Measurements from ENCODE around the gene CDK5RAP2.
"Not testable (repeated sequence)": the region's sequence is repeated elsewhere in the genome, so short reads cannot be mapped to it uniquely, and the experiment has no call there.

The CDK5RAP2 gene

DNA sequence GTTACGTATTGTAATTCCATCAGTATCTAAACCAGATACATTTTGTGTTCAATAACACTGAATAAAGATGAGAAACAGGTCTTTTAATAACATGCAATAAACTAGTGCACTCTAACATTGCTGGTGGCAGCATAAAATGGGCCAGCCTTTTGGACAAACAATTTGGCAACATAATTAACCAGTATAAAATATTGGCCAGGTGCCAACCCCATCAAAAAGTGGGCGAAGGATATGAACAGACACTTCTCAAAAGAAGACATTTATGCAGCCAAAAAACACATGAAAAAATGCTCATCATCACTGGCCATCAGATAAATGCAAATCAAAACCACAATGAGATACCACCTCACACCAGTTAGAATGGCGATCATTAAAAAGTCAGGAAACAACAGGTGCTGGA lies 64.5 kb downstream of the CDK5RAP2 start:
- not testable (repeated sequence) for ATAC-seq, DNase-seq, H3K27ac Mint-ChIP-seq, H3K4me1 Mint-ChIP-seq, H3K4me3 Mint-ChIP-seq, H3K27me3 Mint-ChIP-seq, H3K9me3 Mint-ChIP-seq

DNA sequence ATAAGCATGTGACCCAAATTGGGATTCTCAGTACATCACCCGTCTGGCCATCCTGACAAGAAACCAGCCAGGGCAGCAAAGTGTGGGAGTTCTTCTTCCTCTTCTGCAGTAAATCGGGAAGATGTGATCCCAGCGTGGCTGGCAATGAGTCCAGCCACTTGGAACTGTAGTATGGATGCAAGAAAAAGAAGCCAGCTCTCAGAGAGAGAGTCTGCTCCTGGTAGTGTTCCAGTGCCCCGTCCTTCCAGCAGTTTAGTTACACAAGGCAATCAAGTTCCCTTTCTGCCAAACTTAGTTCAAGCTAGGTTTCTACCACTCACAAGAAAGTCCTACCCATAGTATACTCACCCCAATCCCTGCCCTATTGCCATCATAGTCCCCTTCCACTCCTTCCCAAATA lies 65.6 kb downstream of the CDK5RAP2 start:
- ATAC-seq (no peak), DNase-seq (no peak)
- Mint-ChIP-seq H3K4me3 (no peak overlapping the region), H3K4me1 (no peaks in the 10 kb centered on the region), H3K9me3 (no peaks in the 10 kb centered on the region), H3K27ac (no peak overlapping the region), H3K27me3 (no peaks in the 10 kb centered on the region)

DNA sequence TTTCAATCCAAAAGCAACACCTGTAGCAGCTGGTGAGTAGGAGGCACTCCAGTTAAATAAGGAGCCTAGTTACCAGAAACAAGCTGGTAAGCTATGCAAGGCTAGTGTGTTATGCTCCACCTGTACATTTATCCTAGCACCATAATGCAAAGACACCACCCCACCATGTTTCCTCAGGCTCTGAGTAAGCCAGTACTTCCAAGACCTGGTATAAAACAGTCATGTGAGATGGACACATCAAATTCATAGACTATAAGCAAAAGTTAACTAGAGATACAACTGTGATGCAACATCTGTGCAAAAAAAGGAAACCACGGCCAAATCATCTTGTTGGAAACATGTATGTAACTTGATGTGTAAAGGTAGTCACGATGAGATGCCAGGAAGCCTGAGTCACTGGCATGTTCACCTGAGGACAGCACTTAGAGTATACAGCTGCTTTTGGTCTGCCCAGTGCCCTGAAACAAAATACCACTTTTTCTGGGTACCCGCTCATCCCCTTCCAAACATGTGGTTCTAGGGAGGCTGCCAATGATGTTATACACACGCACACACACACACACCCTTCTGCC lies 66.1 kb downstream of the CDK5RAP2 start:
- no peaks in the 10 kb centered on the region for H3K4me1 Mint-ChIP-seq
- ATAC-seq: peak; percentile 23
- H3K4me3 Mint-ChIP-seq: no peak overlapping the region
- H3K27me3 Mint-ChIP-seq: no peaks in the 10 kb centered on the region
- no peaks in the 10 kb centered on the region for H3K9me3 Mint-ChIP-seq
- no peak for DNase-seq
- H3K27ac Mint-ChIP-seq: no peak overlapping the region

DNA sequence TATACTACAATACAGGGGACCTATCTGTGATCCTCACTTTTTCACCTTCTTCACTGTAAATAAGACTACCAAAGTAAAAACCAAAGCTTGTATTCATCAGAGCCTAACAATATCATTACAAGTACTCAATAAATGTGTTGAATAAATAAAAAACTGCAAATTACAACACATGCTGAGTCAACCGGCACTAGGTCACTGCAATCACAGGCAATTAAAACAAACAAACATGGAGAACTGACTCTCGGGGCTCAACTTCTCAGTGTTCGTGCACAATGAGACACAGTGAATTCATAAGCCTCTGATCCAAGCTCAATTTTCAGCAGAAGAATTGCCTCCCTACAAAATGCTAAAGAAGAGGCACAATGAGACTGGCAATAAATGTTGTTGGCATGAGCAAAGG lies 69.2 kb downstream of the CDK5RAP2 start:
- Mint-ChIP-seq H3K4me3 (no peak overlapping the region), H3K9me3 (peaks cover 0 to 8% of the 10 kb centered on the region in 2 donors), H3K27ac (no peak overlapping the region), H3K4me1 (peaks cover under 1% of the 10 kb centered on the region), H3K27me3 (no peaks in the 10 kb centered on the region)
- ATAC-seq (no peak), DNase-seq (no peak)

DNA sequence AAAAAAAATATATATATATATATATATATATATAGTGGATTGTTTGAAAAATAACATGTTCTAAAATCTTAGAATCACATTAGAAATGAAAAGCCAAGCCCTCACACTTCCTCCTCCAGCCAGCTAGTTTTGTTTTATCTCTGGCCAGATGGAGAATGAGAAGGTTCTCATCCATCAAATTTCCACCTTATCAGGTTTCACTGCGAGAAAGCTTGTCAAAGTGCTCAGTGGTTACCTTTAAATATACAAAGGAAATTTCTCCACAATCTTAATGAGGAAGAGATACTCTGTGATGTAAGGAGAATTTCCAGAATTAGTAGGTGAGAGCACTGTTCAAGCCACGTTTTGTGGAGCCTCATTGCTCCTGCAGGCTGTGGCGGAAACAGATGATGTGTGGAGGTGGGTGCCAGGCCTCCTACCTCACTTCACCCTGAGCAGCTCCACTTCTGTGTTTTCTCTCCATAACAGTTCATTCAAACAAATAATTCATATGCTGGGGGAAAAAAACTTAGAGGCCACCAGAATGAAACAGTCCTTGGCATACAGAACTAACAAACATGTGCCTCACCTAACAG lies 71.9 kb downstream of the CDK5RAP2 start:
- H3K4me1 Mint-ChIP-seq: peaks cover 8% of the 10 kb centered on the region
- no peak overlapping the region for H3K4me3 Mint-ChIP-seq
- H3K9me3 Mint-ChIP-seq: peaks cover 0 to 8% of the 10 kb centered on the region in 2 donors
- ATAC-seq (no peak), DNase-seq (no peak)
- H3K27me3 Mint-ChIP-seq: no peaks in the 10 kb centered on the region
- no peak overlapping the region for H3K27ac Mint-ChIP-seq

DNA sequence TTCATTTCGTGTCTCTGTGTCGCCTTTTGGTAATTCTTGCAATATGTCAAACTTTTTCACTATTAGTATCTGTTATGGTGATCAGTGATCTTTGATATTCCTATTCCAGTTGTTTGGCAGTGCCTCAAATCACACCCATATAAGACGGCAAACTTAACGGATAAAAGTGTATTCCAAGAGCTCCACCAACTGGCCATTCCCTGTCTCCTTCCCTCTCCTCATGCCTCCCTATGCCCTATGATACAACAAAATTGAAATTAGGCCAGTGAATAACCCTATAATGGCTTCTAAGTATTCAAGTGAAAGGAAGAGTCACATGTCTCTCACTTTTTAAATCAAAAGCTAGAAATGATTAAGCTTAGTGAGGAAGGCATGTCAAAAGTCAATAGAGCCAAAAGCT lies 74.8 kb downstream of the CDK5RAP2 start:
- no peak for DNase-seq
- H3K9me3 Mint-ChIP-seq: peaks cover 0 to 8% of the 10 kb centered on the region in 2 donors
- peaks cover 8% of the 10 kb centered on the region for H3K4me1 Mint-ChIP-seq
- no peak overlapping the region for H3K4me3 Mint-ChIP-seq
- H3K27me3 Mint-ChIP-seq: no peaks in the 10 kb centered on the region
- no peak overlapping the region for H3K27ac Mint-ChIP-seq
- ATAC-seq: no peak

DNA sequence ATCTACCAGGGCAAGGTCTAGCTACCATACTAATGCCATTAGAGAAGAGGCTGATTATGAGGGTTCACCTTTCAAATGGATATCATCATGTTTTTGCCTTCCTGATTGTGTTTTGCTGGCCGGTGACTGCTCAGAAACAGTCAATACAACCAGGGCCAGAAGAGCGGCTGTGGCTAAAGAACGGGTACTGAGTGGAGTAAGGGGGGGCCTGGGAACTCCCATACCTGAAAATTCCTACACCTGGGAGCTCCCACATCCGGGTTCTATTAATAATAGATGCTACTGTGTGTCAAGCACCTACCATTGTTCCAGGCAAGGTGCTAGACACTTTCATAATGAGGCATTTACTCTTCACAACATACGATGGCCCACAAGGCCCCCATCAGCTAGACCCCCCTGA lies 79.2 kb downstream of the CDK5RAP2 start:
- Mint-ChIP-seq H3K9me3 (no peaks in the 10 kb centered on the region), H3K27me3 (no peaks in the 10 kb centered on the region), H3K4me3 (no peak overlapping the region), H3K4me1 (peaks cover 6% of the 10 kb centered on the region), H3K27ac (no peak overlapping the region)
- ATAC-seq (no peak), DNase-seq (no peak)

DNA sequence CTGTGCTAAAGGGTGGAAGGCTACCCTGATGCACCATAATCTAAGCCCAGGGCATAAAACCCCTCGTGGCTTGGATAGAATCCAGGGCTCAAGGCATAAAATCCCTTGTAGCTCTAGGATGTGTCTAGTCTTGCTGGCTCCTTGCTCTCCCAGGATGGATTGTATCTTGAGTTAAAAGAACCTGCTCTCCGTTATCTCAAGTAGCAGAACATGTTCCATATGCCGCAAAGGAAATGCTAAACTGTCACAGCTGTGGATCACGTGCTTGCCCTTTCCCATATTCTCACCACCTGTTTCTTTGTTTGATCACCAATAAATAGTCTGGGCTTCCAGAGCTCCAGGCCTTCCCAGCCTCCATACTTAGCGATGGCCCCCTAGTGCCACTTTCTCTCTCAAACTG lies 82.1 kb downstream of the CDK5RAP2 start:
- not testable (repeated sequence) for H3K4me3 Mint-ChIP-seq, H3K9me3 Mint-ChIP-seq, H3K4me1 Mint-ChIP-seq, ATAC-seq, H3K27me3 Mint-ChIP-seq, H3K27ac Mint-ChIP-seq, DNase-seq

DNA sequence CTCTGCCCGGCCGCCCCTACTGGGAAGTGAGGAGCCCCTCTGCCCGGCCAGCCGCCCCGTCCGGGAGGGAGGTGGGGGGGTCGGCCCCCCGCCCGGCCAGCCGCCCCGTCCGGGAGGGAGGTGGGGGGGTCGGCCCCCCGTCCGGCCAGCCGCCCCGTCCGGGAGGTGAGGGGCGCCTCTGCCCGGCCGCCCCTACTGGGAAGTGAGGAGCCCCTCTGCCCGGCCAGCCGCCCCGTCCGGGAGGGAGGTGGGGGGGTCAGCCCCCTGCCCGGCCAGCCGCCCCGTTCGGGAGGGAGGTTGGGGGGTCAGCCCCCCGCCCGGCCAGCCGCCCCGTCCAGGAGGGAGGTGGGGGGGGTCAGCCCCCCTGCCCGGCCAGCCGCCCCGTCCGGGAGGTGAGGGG lies 83.5 kb downstream of the CDK5RAP2 start:
- not testable (repeated sequence) for H3K9me3 Mint-ChIP-seq, H3K4me3 Mint-ChIP-seq, DNase-seq, ATAC-seq, H3K4me1 Mint-ChIP-seq, H3K27ac Mint-ChIP-seq, H3K27me3 Mint-ChIP-seq

DNA sequence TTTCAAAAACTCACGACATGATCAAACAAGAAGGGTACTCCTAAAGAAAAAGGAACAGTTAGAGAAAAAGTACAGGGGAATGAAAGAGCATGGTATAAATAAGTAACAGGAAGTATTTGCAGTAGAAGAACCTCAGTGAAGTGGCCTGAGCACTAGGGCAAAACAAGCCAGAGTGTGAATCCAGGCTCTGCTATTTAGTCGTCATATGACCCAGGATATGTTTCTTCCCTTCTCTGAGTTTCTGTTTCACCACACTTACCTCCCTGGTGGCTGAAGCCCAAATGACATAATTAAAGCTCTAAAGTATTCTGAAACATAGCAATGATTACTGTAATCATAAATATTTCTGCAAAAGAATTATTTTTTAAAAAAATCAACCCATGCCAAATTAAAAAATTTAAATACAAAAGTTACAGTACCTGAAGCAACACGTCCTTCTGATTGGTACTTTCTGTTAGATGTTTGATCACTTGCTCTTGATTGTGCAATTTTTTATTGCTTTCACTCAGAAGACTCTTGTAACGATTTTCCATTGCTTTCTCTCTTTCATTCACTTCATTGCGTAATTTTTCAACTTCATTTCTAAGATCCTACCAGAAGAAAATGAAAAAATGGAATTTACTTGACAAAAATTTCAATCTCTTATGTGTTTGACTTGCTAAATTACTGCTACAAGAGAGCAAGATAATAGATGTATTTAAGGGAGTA lies 88.9 kb downstream of the CDK5RAP2 start:
- ATAC-seq (no peak), DNase-seq (no peak)
- Mint-ChIP-seq H3K9me3 (peaks cover 4 to 7% of the 10 kb centered on the region in 2 donors), H3K27me3 (no peaks in the 10 kb centered on the region), H3K27ac (peak overlapping the region in 1 of 2 donors; percentile 17), H3K4me1 (no peaks in the 10 kb centered on the region), H3K4me3 (no peak overlapping the region)

DNA sequence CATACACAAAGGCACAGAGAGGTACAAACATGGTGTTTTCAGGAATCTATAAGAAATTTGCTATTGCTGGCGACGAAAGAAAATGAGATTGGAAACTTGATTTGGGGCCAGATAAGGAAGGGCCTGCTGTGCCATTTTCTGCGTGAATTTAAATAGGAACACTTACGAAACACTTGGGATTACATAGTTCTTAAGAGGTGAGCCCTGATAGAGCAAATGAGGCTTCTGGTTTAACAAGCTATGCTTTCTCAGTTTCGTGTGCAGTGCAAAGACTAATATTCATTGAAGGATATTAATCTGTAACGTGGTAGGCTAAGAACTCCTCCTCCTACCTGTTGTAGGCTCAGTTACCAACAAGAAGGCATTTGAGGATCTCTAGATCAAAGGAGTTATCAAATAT lies 93.1 kb downstream of the CDK5RAP2 start:
- no peak for ATAC-seq
- H3K4me1 Mint-ChIP-seq: no peaks in the 10 kb centered on the region
- no peaks in the 10 kb centered on the region for H3K27me3 Mint-ChIP-seq
- no peak overlapping the region for H3K4me3 Mint-ChIP-seq
- H3K9me3 Mint-ChIP-seq: no peaks in the 10 kb centered on the region
- no peak for DNase-seq
- H3K27ac Mint-ChIP-seq: no peak overlapping the region

DNA sequence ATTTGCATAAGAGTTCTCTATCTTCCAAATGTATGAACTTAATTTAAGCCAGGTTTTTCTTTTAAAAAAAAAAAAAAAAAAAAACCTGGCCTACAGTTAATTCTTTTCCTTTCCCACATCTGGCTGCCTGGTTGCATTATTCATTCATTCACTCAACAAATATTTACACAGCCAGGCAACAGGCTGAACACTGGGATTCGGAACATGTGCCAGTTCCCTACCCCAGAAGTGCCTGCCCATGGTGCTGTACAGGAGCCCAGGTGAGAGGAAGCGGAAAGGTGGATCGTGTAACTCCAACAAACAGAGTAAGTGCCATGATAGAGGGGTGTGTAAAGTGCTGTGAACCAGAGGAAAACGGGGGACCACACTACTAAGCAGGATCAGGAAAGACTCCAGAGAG lies 93.6 kb downstream of the CDK5RAP2 start:
- ATAC-seq (no peak), DNase-seq (no peak)
- no peak overlapping the region for H3K4me3 Mint-ChIP-seq
- H3K27me3 Mint-ChIP-seq: no peaks in the 10 kb centered on the region
- no peaks in the 10 kb centered on the region for H3K4me1 Mint-ChIP-seq
- H3K9me3 Mint-ChIP-seq: no peaks in the 10 kb centered on the region
- peak overlapping the region in 1 of 2 donors; percentile 63 for H3K27ac Mint-ChIP-seq

DNA sequence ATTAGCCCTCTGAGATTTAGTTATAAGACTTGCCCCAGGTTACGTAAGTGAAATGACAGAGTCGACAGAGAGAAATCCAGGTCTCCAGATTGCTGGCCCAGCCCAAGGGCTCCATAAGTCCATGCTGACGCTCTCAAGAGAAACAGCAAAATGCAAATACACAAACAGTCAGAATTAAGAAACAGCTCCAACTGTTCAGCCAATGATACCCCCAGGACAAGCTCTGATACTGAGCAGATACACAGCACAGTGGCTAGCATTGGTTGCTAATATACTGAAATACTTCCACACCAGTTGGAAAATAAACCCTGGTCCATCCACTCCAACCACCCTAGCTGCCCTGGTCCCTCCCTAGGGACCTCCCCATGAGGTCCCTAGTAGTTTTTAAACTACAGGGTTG lies 94.2 kb downstream of the CDK5RAP2 start:
- Mint-ChIP-seq H3K27me3 (no peaks in the 10 kb centered on the region), H3K27ac (no peak overlapping the region), H3K9me3 (no peaks in the 10 kb centered on the region), H3K4me1 (no peaks in the 10 kb centered on the region), H3K4me3 (no peak overlapping the region)
- DNase-seq: no peak
- no peak for ATAC-seq

DNA sequence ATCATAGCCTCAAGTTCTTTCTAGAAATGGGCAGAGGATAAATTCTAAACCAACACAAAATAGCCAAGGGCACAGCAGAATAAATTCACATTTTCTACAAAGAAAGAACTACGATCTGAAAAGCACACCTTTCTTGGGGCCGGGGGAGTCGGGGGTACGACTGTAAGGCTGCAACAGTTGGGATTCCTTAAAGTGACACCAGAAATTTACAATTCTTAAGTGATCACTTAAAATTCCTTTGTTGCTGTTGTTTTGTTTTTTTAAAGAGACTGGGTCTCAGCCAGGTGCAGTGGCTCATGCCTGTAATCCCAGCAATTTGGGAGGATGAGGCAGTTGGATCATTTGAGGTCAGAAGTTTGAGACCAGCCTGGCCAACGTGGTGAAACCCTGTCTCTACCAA lies 95.8 kb downstream of the CDK5RAP2 start:
- no peak overlapping the region for H3K27ac Mint-ChIP-seq
- no peaks in the 10 kb centered on the region for H3K9me3 Mint-ChIP-seq
- H3K4me3 Mint-ChIP-seq: no peak overlapping the region
- no peak for DNase-seq
- ATAC-seq: no peak
- H3K4me1 Mint-ChIP-seq: no peaks in the 10 kb centered on the region
- H3K27me3 Mint-ChIP-seq: no peaks in the 10 kb centered on the region

DNA sequence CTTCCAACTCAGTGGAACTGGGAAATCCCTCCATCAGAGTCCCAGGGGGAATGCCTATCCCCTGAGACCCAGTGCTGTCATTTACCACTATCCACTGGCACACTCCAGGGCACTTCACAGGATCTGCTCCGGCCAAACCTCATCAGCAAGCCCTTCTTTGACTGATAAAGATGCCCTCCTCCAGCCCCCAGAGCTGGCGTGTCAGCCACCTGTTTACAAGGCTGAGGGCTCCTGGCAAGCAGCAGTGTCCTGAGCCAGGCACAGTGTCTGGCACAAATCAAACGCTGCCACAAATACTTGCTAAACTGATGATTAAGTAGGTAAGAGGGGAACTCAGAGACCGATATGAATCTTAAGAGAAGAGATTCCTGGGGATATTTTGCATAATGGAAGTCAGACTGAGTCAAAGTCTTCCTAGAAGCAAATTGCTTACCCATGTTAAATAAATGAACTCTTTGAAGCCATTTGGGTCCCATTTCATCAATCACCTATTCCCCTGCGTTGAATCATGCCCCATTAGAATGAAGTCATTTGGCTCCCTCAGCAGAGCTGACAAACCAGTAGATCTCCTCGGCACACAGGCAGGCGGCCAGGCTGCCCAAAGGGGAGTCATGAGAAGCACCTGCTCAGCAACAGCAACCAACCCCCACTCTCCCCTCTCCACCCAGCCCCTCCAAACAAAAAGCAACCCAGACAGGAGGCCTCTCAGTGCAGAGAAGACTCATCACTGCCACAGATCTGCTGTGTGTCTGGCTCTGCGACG lies 97.4 kb downstream of the CDK5RAP2 start:
- Mint-ChIP-seq H3K27ac (peak overlapping the region in 1 of 2 donors; percentile 37), H3K4me1 (no peaks in the 10 kb centered on the region), H3K4me3 (no peak overlapping the region), H3K27me3 (no peaks in the 10 kb centered on the region), H3K9me3 (no peaks in the 10 kb centered on the region)
- no peak for DNase-seq
- ATAC-seq: no peak

DNA sequence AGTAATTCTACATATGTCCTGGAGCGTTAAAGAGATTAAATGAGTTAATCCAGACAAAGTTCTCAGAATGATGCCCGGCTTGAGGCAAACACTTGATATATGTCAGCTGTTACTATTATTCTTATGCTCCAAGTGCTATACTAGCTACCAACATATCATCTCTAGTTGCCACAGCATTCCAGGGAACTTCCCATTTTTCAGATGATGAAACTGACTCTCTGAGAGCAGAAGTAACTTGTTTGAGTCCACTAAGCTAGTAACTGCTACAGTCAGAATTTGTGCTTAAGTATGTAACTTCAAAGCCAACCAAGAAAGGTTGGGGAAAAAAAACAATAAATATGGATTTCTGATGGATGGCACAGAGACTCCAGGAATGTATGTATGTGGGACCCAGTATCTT lies 98.1 kb downstream of the CDK5RAP2 start:
- H3K27me3 Mint-ChIP-seq: no peaks in the 10 kb centered on the region
- peak overlapping the region in 1 of 2 donors; percentile 5 for H3K27ac Mint-ChIP-seq
- H3K4me3 Mint-ChIP-seq: no peak overlapping the region
- no peaks in the 10 kb centered on the region for H3K9me3 Mint-ChIP-seq
- no peak for ATAC-seq
- no peaks in the 10 kb centered on the region for H3K4me1 Mint-ChIP-seq
- DNase-seq: no peak
